ENCODE results near the gene OSBPL8.

GRCh38 chr12:76450690-76451089, 108.9 kb downstream of the OSBPL8 start:
- no peak for TF ChIP-seq CTCF (conservative IDR thresholded peaks at IDR 0.05; ENCODE audit: low read depth in 2 of 2)
- TF ChIP-seq REST (IDR thresholded peaks at IDR 0.05; ENCODE audit: unreplicated experiment): no peak
- no peak for TF ChIP-seq ZNF462 (CRISPR knock-in tag; IDR thresholded peaks at IDR 0.05)

Data from GM23338 (cell line).